ENCODE results near the gene TRAPPC10.

The TRAPPC10 gene

GRCh38 chr21:44028287-44028659 is 16.2 kb downstream of the TRAPPC10 start:
- DNase-seq (ENCODE audit: low read depth, low spot score) = no peak
- no peak overlapping the region for H3K27ac ChIP-seq

- no peak for DNase-seq (ENCODE audit: low read depth, low spot score)
- no peak overlapping the region for H3K27ac ChIP-seq
Observed at GRCh38 chr21:44029460-44030087, 17.5 kb downstream of the TRAPPC10 start.

GRCh38 chr21:44035244-44035643 is 23.1 kb downstream of the TRAPPC10 start:
- DNase-seq (ENCODE audit: low read depth, low spot score) = no peak
- no peak overlapping the region for H3K27ac ChIP-seq

- no peak for DNase-seq (ENCODE audit: low read depth, low spot score)
- H3K27ac ChIP-seq = no peak overlapping the region
Observed at GRCh38 chr21:44038063-44038462, 26.0 kb downstream of the TRAPPC10 start.

GRCh38 chr21:44039828-44040227 is 27.7 kb downstream of the TRAPPC10 start:
- no peak for DNase-seq (ENCODE audit: low read depth, low spot score)
- H3K27ac ChIP-seq = no peak overlapping the region

GRCh38 chr21:44043613-44044012 is 31.5 kb downstream of the TRAPPC10 start:
- no peak for DNase-seq (ENCODE audit: low read depth, low spot score)
- no peak overlapping the region for H3K27ac ChIP-seq

GRCh38 chr21:44046734-44047133 is 34.6 kb downstream of the TRAPPC10 start:
- no peak for DNase-seq (ENCODE audit: low read depth, low spot score)
- H3K27ac ChIP-seq = no peak overlapping the region

- no peak for DNase-seq (ENCODE audit: low read depth, low spot score)
- no peak overlapping the region for H3K27ac ChIP-seq
Observed at GRCh38 chr21:44047996-44048560, 36.0 kb downstream of the TRAPPC10 start.

- no peak for DNase-seq (ENCODE audit: low read depth, low spot score)
- no peak overlapping the region for H3K27ac ChIP-seq
Observed at GRCh38 chr21:44049182-44049581, 37.1 kb downstream of the TRAPPC10 start.

- no peak for DNase-seq (ENCODE audit: low read depth, low spot score)
- no peak overlapping the region for H3K27ac ChIP-seq
Observed at GRCh38 chr21:44049606-44050005, 37.5 kb downstream of the TRAPPC10 start.

- H3K27ac ChIP-seq = no peak overlapping the region
- DNase-seq (ENCODE audit: low read depth, low spot score) = no peak
Observed at GRCh38 chr21:44050276-44050675, 38.2 kb downstream of the TRAPPC10 start.

GRCh38 chr21:44051462-44051941 is 39.4 kb downstream of the TRAPPC10 start:
- no peak overlapping the region for H3K27ac ChIP-seq
- DNase-seq (ENCODE audit: low read depth, low spot score) = no peak

GRCh38 chr21:44052071-44052829 is 40.1 kb downstream of the TRAPPC10 start:
- no peak for DNase-seq (ENCODE audit: low read depth, low spot score)
- H3K27ac ChIP-seq = no peak overlapping the region

- H3K27ac ChIP-seq = no peak overlapping the region
- no peak for DNase-seq (ENCODE audit: low read depth, low spot score)
Observed at GRCh38 chr21:44052830-44053226, 40.7 kb downstream of the TRAPPC10 start.

GRCh38 chr21:44053567-44053966 is 41.5 kb downstream of the TRAPPC10 start:
- H3K27ac ChIP-seq = no peak overlapping the region
- no peak for DNase-seq (ENCODE audit: low read depth, low spot score)

GRCh38 chr21:44054710-44055109 is 42.6 kb downstream of the TRAPPC10 start:
- H3K27ac ChIP-seq = no peak overlapping the region
- no peak for DNase-seq (ENCODE audit: low read depth, low spot score)

GRCh38 chr21:44057055-44057454 is 44.9 kb downstream of the TRAPPC10 start:
- H3K27ac ChIP-seq = no peak overlapping the region
- DNase-seq (ENCODE audit: low read depth, low spot score) = no peak

GRCh38 chr21:44057960-44058651 is 46.0 kb downstream of the TRAPPC10 start:
- H3K27ac ChIP-seq = no peak overlapping the region
- no peak for DNase-seq (ENCODE audit: low read depth, low spot score)

GRCh38 chr21:44058652-44058964 is 46.5 kb downstream of the TRAPPC10 start:
- DNase-seq (ENCODE audit: low read depth, low spot score) = no peak
- no peak overlapping the region for H3K27ac ChIP-seq

- no peak overlapping the region for H3K27ac ChIP-seq
- no peak for DNase-seq (ENCODE audit: low read depth, low spot score)
Observed at GRCh38 chr21:44058981-44059380, 46.9 kb downstream of the TRAPPC10 start.

- DNase-seq (ENCODE audit: low read depth, low spot score) = no peak
- H3K27ac ChIP-seq = no peak overlapping the region
Observed at GRCh38 chr21:44059710-44060109, 47.6 kb downstream of the TRAPPC10 start.

Data from epithelial cell of prostate (primary cell).